Endodermal cell (in vitro differentiated cells): Measurements from ENCODE around the gene HMCN2. TPM values are rescaled to one million over a fixed set of nuclear protein-coding genes. Genes with fewer than 3 reads are reported as not detected.

Experiments
- DNase-seq: peaks from one replicate; pipeline ENCODE4 v3.0.0-alpha.2; 2017
- H3K27ac ChIP-seq: 2 replicates; pipeline ENCODE4 v1.5.1; 2013; ENCODE audit warnings: mild to moderate bottlenecking, low read depth, low read length, moderate library complexity
- H3K27me3 ChIP-seq: 2 replicates; pipeline ENCODE4 v1.6.1; 2013; ENCODE audit warnings: mild to moderate bottlenecking, low read length, moderate library complexity; ENCODE audit not compliant: insufficient read depth, control insufficient read depth, poor library complexity, severe bottlenecking
- H3K36me3 ChIP-seq: 2 replicates; pipeline ENCODE4 v1.7.0; 2013; ENCODE audit warnings: mild to moderate bottlenecking, low read length, moderate library complexity; ENCODE audit not compliant: control insufficient read depth, insufficient read depth
- H3K4me1 ChIP-seq: one replicate; pipeline ENCODE4 v1.7.0; 2013; ENCODE audit warnings: low read length; ENCODE audit not compliant: control insufficient read depth, insufficient read depth
- H3K4me3 ChIP-seq: 2 replicates; pipeline ENCODE4 v1.5.1; 2013; ENCODE audit warnings: mild to moderate bottlenecking, low read length, moderate library complexity
- H3K9ac ChIP-seq: 2 replicates; pipeline ENCODE4 v1.6.1; 2013; ENCODE audit warnings: mild to moderate bottlenecking, low read length, moderate library complexity; ENCODE audit not compliant: poor library complexity, severe bottlenecking; ENCODE audit errors: extremely low read depth
- H3K9me3 ChIP-seq: 2 replicates; pipeline ENCODE4 v1.6.1; 2013; ENCODE audit warnings: mild to moderate bottlenecking, low read length, moderate library complexity; ENCODE audit not compliant: control insufficient read depth
- H3K27ac Mint-ChIP-seq: 2 replicates; pipeline ENCODE4 v1.8.0; 2020; ENCODE audit warnings: mixed read lengths
- H3K27me3 Mint-ChIP-seq: 2 replicates; pipeline ENCODE4 v1.8.0; 2021; ENCODE audit warnings: mild to moderate bottlenecking, mixed read lengths; ENCODE audit not compliant: insufficient read depth
- H3K36me3 Mint-ChIP-seq: 2 replicates; pipeline ENCODE4 v1.8.0; 2020; ENCODE audit warnings: low read depth, mixed read lengths
- H3K4me1 Mint-ChIP-seq: 2 replicates; pipeline ENCODE4 v1.8.0; 2020; ENCODE audit warnings: mixed read lengths
- H3K4me3 Mint-ChIP-seq: 2 replicates; pipeline ENCODE4 v1.8.0; 2020; ENCODE audit warnings: mild to moderate bottlenecking, moderate library complexity, mixed read lengths
- H3K9me3 Mint-ChIP-seq: 2 replicates; pipeline ENCODE4 v1.8.0; 2020; ENCODE audit warnings: mild to moderate bottlenecking, mixed read lengths
- CTCF ChIP-seq: fragments of 200-600 bp; sonication (generic); conservative IDR thresholded peaks from 2 replicates; pipeline ENCODE4 v1.5.0; 2021; ENCODE audit warnings: antibody characterized with exemption, mild to moderate bottlenecking
- WGBS, 2 experiments: methylation state at CpG; one replicate each; pipeline versions ENCODE4 v1.1.5 to v1.1.7; 2013; ENCODE audit warnings: missing lambda C conversion rate in 2 of 2, mixed read lengths in 1 of 2; ENCODE audit not compliant: insufficient coverage in 1 of 2, insufficient read length in 1 of 2; 5-methylcytosine and 5-hydroxymethylcytosine counted together
- total RNA-seq, 2 donors: library from RNA; stranded (reverse); fragmentation: NEBNext Ultra II Directional in 1 of 2; extraction: Animal tissue kit (Norgen Biotek cat#: 25700) in 1 of 2; gene quantifications; 2 replicates in 1 of 2; 3 replicates in 1 of 2; pipeline ENCODE4 v1.2.1, GENCODE V29; 2021

HMCN2 gene
- total RNA-seq, 2 donors from 2014 or later, result 3.3 to 3.9 TPM

DNA sequence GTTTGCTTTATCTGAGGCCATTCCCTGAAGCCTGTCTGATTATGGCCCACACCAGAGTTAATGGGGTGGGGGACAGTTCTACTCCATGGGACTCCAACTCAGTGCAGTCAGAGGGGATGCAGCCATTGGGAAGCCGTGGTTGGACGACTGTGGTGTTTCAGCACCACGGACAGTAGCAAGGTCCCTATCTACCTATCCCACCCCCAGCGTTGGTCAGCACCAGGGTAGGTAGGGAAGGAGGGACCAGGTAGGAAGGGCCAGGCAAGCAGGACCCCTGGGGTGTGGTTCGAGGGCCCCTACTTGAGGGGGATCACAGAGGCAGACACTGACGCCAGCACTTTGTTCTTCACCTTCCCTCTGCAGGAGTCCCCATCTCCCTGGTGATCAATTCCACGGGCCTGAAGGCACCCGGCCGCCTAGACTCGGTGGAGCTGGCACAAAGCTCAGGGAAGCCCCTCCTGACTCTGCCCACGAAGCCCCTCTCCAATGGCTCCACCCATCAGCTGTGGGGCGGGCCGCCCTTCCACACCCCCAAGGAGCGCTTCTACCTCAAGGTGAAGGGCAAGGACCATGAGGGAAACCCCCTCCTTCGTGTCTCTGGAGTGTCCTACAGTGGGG lies 33.2 kb downstream of the HMCN2 start:
- no peak overlapping the region for H3K27ac Mint-ChIP-seq
- 64 to 77% methylated on average over 6 to 15 of the region's 15 CpGs for WGBS, 2 experiments
- no peaks in the 10 kb centered on the region for H3K9me3 Mint-ChIP-seq
- no peak overlapping the region for H3K4me3 Mint-ChIP-seq
- H3K27ac ChIP-seq, result no peak overlapping the region
- no peak for TF ChIP-seq CTCF
- H3K4me3 ChIP-seq, result no peak overlapping the region
- H3K9me3 ChIP-seq, result no peaks in the 10 kb centered on the region
- no peaks in the 10 kb centered on the region for H3K27me3 ChIP-seq
- H3K27me3 Mint-ChIP-seq, result no peaks in the 10 kb centered on the region
- peak; percentile 92 for DNase-seq
- H3K36me3 Mint-ChIP-seq, result no peaks in the 10 kb centered on the region
- no peaks in the 10 kb centered on the region for H3K4me1 Mint-ChIP-seq
- no peaks in the 10 kb centered on the region for H3K4me1 ChIP-seq
- no peak overlapping the region for H3K9ac ChIP-seq
- no peaks in the 10 kb centered on the region for H3K36me3 ChIP-seq

GRCh38 chr9:130299785-130300615 lies 34.4 kb downstream of the HMCN2 start:
- H3K27ac Mint-ChIP-seq, result no peak overlapping the region
- no peaks in the 10 kb centered on the region for H3K27me3 Mint-ChIP-seq
- no peak overlapping the region for H3K4me3 Mint-ChIP-seq
- no peaks in the 10 kb centered on the region for H3K27me3 ChIP-seq
- H3K36me3 ChIP-seq, result no peaks in the 10 kb centered on the region
- no peak for TF ChIP-seq CTCF
- H3K9me3 ChIP-seq, result no peaks in the 10 kb centered on the region
- no peaks in the 10 kb centered on the region for H3K4me1 Mint-ChIP-seq
- DNase-seq, result no peak
- H3K27ac ChIP-seq, result no peak overlapping the region
- no peaks in the 10 kb centered on the region for H3K4me1 ChIP-seq
- H3K9me3 Mint-ChIP-seq, result no peaks in the 10 kb centered on the region
- no peak overlapping the region for H3K4me3 ChIP-seq
- no peak overlapping the region for H3K9ac ChIP-seq
- H3K36me3 Mint-ChIP-seq, result no peaks in the 10 kb centered on the region
- WGBS, 2 experiments, result 74 to 90% methylated on average over 3 to 4 of the region's 4 CpGs

- Mint-ChIP-seq H3K27me3 (no peaks in the 10 kb centered on the region), H3K4me3 (no peak overlapping the region), H3K27ac (no peak overlapping the region), H3K9me3 (no peaks in the 10 kb centered on the region), H3K36me3 (no peaks in the 10 kb centered on the region), H3K4me1 (no peaks in the 10 kb centered on the region)
- Histone ChIP-seq H3K9ac (no peak overlapping the region), H3K4me1 (no peaks in the 10 kb centered on the region), H3K4me3 (no peak overlapping the region), H3K27me3 (no peaks in the 10 kb centered on the region), H3K9me3 (no peaks in the 10 kb centered on the region), H3K36me3 (no peaks in the 10 kb centered on the region), H3K27ac (no peak overlapping the region)
- no peak for DNase-seq
- no peak for TF ChIP-seq CTCF
- 75 to 77% methylated on average over 2 to 5 of the region's 5 CpGs for WGBS, 2 experiments
Measured at GRCh38 chr9:130300739-130301138, 35.2 kb downstream of the HMCN2 start.
